ENCODE data around the gene TENM3.

Gene TENM3

GRCh38 chr4:182307746-182308145 is 64.5 kb downstream of the TENM3 start (continued):
- TF ChIP-seq PRDM10 (tag by site-specific recombination; IDR thresholded peaks at IDR 0.05) (peak; percentile 50), KLF10 (tag by site-specific recombination; IDR thresholded peaks at IDR 0.05) (no peak), ZNF112 (tag by site-specific recombination; IDR thresholded peaks at IDR 0.05) (no peak), ZNF701 (tag by site-specific recombination; IDR thresholded peaks at IDR 0.05) (no peak), ZNF132 (tag by site-specific recombination; IDR thresholded peaks at IDR 0.05; ENCODE audit: borderline replicate concordance) (no peak), WT1 (tag by site-specific recombination; IDR thresholded peaks at IDR 0.05) (peak; percentile 91), ZNF211 (tag by site-specific recombination; IDR thresholded peaks at IDR 0.05; ENCODE audit: low read depth) (no peak), ZNF155 (tag by site-specific recombination; IDR thresholded peaks at IDR 0.05) (no peak), ZNF23 (tag by site-specific recombination; IDR thresholded peaks at IDR 0.05; ENCODE audit: borderline replicate concordance) (no peak), ZFHX2 (tag by site-specific recombination; conservative IDR thresholded peaks at IDR 0.05) (no peak), ZNF555 (tag by site-specific recombination; conservative IDR thresholded peaks at IDR 0.05) (no peak), ZNF830 (tag by site-specific recombination; IDR thresholded peaks at IDR 0.05; ENCODE audit: low read depth) (no peak), ZNF510 (tag by site-specific recombination; IDR thresholded peaks at IDR 0.05; ENCODE audit: insufficient replicate concordance) (no peak), SP3 (tag by site-specific recombination; IDR thresholded peaks at IDR 0.05) (no peak), ZNF529 (tag by site-specific recombination; IDR thresholded peaks at IDR 0.05; ENCODE audit: insufficient replicate concordance) (no peak), OSR2 (tag by site-specific recombination; IDR thresholded peaks at IDR 0.05) (peak; percentile 31; the same call in 1 of the 2 replicates)
- TF ChIP-seq, protein P1, sequence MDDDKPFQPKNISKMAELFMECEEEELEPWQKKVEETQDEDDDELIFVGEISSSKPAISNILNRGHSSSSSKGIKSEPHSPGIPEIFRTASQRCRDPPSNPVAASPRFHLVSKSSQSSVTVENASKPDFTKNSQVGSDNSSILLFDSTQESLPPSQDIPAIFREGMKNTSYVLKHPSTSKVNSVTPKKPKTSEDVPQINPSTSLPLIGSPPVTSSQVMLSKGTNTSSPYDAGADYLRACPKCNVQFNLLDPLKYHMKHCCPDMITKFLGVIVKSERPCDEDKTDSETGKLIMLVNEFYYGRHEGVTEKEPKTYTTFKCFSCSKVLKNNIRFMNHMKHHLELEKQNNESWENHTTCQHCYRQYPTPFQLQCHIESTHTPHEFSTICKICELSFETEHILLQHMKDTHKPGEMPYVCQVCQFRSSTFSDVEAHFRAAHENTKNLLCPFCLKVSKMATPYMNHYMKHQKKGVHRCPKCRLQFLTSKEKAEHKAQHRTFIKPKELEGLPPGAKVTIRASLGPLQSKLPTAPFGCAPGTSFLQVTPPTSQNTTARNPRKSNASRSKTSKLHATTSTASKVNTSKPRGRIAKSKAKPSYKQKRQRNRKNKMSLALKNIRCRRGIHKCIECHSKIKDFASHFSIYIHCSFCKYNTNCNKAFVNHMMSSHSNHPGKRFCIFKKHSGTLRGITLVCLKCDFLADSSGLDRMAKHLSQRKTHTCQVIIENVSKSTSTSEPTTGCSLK (tag by site-specific recombination; IDR thresholded peaks at IDR 0.05), result no peak
- TF ChIP-seq, protein P2, sequence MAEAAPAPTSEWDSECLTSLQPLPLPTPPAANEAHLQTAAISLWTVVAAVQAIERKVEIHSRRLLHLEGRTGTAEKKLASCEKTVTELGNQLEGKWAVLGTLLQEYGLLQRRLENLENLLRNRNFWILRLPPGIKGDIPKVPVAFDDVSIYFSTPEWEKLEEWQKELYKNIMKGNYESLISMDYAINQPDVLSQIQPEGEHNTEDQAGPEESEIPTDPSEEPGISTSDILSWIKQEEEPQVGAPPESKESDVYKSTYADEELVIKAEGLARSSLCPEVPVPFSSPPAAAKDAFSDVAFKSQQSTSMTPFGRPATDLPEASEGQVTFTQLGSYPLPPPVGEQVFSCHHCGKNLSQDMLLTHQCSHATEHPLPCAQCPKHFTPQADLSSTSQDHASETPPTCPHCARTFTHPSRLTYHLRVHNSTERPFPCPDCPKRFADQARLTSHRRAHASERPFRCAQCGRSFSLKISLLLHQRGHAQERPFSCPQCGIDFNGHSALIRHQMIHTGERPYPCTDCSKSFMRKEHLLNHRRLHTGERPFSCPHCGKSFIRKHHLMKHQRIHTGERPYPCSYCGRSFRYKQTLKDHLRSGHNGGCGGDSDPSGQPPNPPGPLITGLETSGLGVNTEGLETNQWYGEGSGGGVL (tag by site-specific recombination; IDR thresholded peaks at IDR 0.05), result no peak

- Histone ChIP-seq H3K4me3 (ENCODE audit: low read depth, low read length) (no peak overlapping the region), H3K4me1 (ENCODE audit: control insufficient read depth, insufficient read depth, low read length) (0 out of 2 replicates have a peak, but pooled peaks cover 2% of the 10 kb centered on the region), H3K36me3 (ENCODE audit: control insufficient read depth in 2 of 2, insufficient read depth in 1 of 2, low read length in 2 of 2) (no peaks in the 10 kb centered on the region), H3K9me3 (ENCODE audit: control insufficient read depth, insufficient read depth, low read depth, low read length) (no peaks in the 10 kb centered on the region), H3K27ac (ENCODE audit: extremely low read depth, low read depth, low read length) (no peak overlapping the region)
- ChIA-PET CTCF (interaction anchor here (0.5 kb wide), 1 partner anchor 1411 kb away, joined by 3 read pairs; no protein-coding TSS in a partner anchor), POLR2A (no interaction called here)
- TF ChIP-seq, protein P3, sequence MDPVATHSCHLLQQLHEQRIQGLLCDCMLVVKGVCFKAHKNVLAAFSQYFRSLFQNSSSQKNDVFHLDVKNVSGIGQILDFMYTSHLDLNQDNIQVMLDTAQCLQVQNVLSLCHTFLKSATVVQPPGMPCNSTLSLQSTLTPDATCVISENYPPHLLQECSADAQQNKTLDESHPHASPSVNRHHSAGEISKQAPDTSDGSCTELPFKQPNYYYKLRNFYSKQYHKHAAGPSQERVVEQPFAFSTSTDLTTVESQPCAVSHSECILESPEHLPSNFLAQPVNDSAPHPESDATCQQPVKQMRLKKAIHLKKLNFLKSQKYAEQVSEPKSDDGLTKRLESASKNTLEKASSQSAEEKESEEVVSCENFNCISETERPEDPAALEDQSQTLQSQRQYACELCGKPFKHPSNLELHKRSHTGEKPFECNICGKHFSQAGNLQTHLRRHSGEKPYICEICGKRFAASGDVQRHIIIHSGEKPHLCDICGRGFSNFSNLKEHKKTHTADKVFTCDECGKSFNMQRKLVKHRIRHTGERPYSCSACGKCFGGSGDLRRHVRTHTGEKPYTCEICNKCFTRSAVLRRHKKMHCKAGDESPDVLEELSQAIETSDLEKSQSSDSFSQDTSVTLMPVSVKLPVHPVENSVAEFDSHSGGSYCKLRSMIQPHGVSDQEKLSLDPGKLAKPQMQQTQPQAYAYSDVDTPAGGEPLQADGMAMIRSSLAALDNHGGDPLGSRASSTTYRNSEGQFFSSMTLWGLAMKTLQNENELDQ (tag by site-specific recombination; IDR thresholded peaks at IDR 0.05; ENCODE audit: low read depth), result no peak
- TF ChIP-seq ZNF341 (tag by site-specific recombination; IDR thresholded peaks at IDR 0.05; ENCODE audit: low read depth) (no peak), ZBTB1 (tag by site-specific recombination; IDR thresholded peaks at IDR 0.05) (no peak)
- TF ChIP-seq, protein P4, sequence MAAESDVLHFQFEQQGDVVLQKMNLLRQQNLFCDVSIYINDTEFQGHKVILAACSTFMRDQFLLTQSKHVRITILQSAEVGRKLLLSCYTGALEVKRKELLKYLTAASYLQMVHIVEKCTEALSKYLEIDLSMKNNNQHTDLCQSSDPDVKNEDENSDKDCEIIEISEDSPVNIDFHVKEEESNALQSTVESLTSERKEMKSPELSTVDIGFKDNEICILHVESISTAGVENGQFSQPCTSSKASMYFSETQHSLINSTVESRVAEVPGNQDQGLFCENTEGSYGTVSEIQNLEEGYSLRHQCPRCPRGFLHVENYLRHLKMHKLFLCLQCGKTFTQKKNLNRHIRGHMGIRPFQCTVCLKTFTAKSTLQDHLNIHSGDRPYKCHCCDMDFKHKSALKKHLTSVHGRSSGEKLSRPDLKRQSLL (tag by site-specific recombination; IDR thresholded peaks at IDR 0.05), result no peak
These were observed 66.7 kb downstream of the TENM3 start for GRCh38 chr4:182309877-182310276.
